GM18508 (cell line): Measurements from ENCODE around the gene BRAP.
"Not testable (repeated sequence)": the region's sequence is repeated elsewhere in the genome, so short reads cannot be mapped to it uniquely, and the experiment has no call there.

Experiments used
- ATAC-seq: cut with Tn5 transposase; IDR thresholded peaks from one replicate; pipeline ENCODE4 v1.9.1; 2021; ENCODE audit warnings: moderate number of reproducible peaks; ENCODE audit not compliant: insufficient read depth, unreplicated experiment

BRAP gene

GRCh38 chr12:111685811-111686573, at the start of gene BRAP, which contains the start of gene ACAD10:
BRAP (minus strand) TSS chr12:111685956; CDS start chr12:111685792, 164 bp downstream.
ACAD10 (plus strand) TSS chr12:111686053; CDS start chr12:111692710, 6,657 bp downstream.
- peak; percentile 64 for ATAC-seq

- ATAC-seq: no peak
Measured at GRCh38 chr12:111733340-111733915, 47.7 kb upstream of the BRAP start.

- no peak for ATAC-seq
Measured at GRCh38 chr12:111732786-111733185, 47.0 kb upstream of the BRAP start.

GRCh38 chr12:111730420-111730819, 44.7 kb upstream of the BRAP start:
- no peak for ATAC-seq

GRCh38 chr12:111728795-111729194, 43.0 kb upstream of the BRAP start:
- ATAC-seq: no peak

GRCh38 chr12:111723646-111724360, 38.0 kb upstream of the BRAP start:
- not testable (repeated sequence) for ATAC-seq

- no peak for ATAC-seq
Measured at GRCh38 chr12:111720457-111720856, 34.7 kb upstream of the BRAP start.

- not testable (repeated sequence) for ATAC-seq
Measured at GRCh38 chr12:111719316-111719715, 33.6 kb upstream of the BRAP start.

GRCh38 chr12:111715279-111715678, 29.5 kb upstream of the BRAP start:
- no peak for ATAC-seq

- ATAC-seq: no peak
Measured at GRCh38 chr12:111706145-111706544, 20.4 kb upstream of the BRAP start.

GRCh38 chr12:111705672-111706071, 19.9 kb upstream of the BRAP start:
- no peak for ATAC-seq

- no peak for ATAC-seq
Measured at GRCh38 chr12:111699962-111700361, 14.2 kb upstream of the BRAP start.

- ATAC-seq: no peak
Measured at GRCh38 chr12:111693818-111694217, 8.1 kb upstream of the BRAP start.

GRCh38 chr12:111692575-111693210, 6.9 kb upstream of the BRAP start:
- ATAC-seq: no peak

- ATAC-seq: no peak
Measured at GRCh38 chr12:111691262-111691661, 5.5 kb upstream of the BRAP start.

- no peak for ATAC-seq
Measured at GRCh38 chr12:111687952-111688351, 2.2 kb upstream of the BRAP start.

- no peak for ATAC-seq
Measured at GRCh38 chr12:111687255-111687654, 1.5 kb upstream of the BRAP start.

- no peak for ATAC-seq
Measured at GRCh38 chr12:111686574-111687105, 884 bp upstream of the BRAP start.

GRCh38 chr12:111685322-111685810, 390 bp downstream of the BRAP start:
- no peak for ATAC-seq

- not testable (repeated sequence) for ATAC-seq
Measured at GRCh38 chr12:111684485-111685198, 1.1 kb downstream of the BRAP start.
